DOHH2 (cell line): ENCODE measurements around the gene SLC5A6.

Experiments
- H3F3A ChIP-seq: fragments of 200-600 bp; sonication (generic), shearing (Covaris generic); 2 replicates; pipeline ENCODE4 v1.6.0; 2016; ENCODE audit warnings: antibody characterized with exemption, mild to moderate bottlenecking; ENCODE audit not compliant: control insufficient read depth, insufficient read depth
- H3K27ac ChIP-seq: fragments of 200-600 bp; sonication (generic); 2 replicates; pipeline ENCODE4 v1.5.1; 2014; ENCODE audit warnings: low read depth, mild to moderate bottlenecking, low read length, moderate library complexity
- H3K27me3 ChIP-seq: fragments of 200-600 bp; sonication (generic); 2 replicates; pipeline ENCODE4 v1.6.1; 2014; ENCODE audit warnings: mild to moderate bottlenecking, low read length, mixed read lengths; ENCODE audit not compliant: control insufficient read depth
- H3K36me3 ChIP-seq: fragments of 200-600 bp; sonication (generic); 2 replicates; pipeline ENCODE4 v1.6.1; 2014; ENCODE audit warnings: mild to moderate bottlenecking, low read length, moderate library complexity, mixed read lengths; ENCODE audit not compliant: control insufficient read depth
- H3K4me1 ChIP-seq: fragments of 200-600 bp; sonication (generic); 2 replicates; pipeline ENCODE4 v1.6.1; 2014; ENCODE audit warnings: mild to moderate bottlenecking, low read length, mixed read lengths; ENCODE audit not compliant: control insufficient read depth
- H3K4me2 ChIP-seq: fragments of 200-600 bp; sonication (generic); 2 replicates; pipeline ENCODE4 v1.6.0; 2014; ENCODE audit warnings: mild to moderate bottlenecking, low read length, moderate library complexity
- H3K4me3 ChIP-seq: fragments of 200-600 bp; sonication (generic); 2 replicates; pipeline ENCODE4 v1.5.1; 2014; ENCODE audit warnings: mild to moderate bottlenecking, low read length, mixed read lengths
- H3K79me2 ChIP-seq: fragments of 200-600 bp; sonication (generic); 2 replicates; pipeline ENCODE4 v1.6.1; 2014; ENCODE audit warnings: mild to moderate bottlenecking, low read length, mixed read lengths; ENCODE audit not compliant: control insufficient read depth
- H3K9me2 ChIP-seq: fragments of 200-600 bp; sonication (generic); replicated peaks from 2 replicates; pipeline ENCODE4 v1.6.1; 2014; ENCODE audit warnings: mild to moderate bottlenecking, low read length, mixed read lengths; ENCODE audit not compliant: control insufficient read depth
- H3K9me3 ChIP-seq: fragments of 200-600 bp; sonication (generic); 2 replicates; pipeline ENCODE4 v1.6.1; 2014; ENCODE audit warnings: antibody characterized with exemption, low read length, mixed read lengths; ENCODE audit not compliant: control insufficient read depth, insufficient read depth
- H4K20me1 ChIP-seq: fragments of 200-600 bp; sonication (generic); 2 replicates; pipeline ENCODE4 v1.6.0; 2014; ENCODE audit warnings: low read depth, mild to moderate bottlenecking, antibody characterized with exemption, low read length, moderate library complexity; ENCODE audit not compliant: control insufficient read depth, insufficient read depth
- EZH2phosphoT487 ChIP-seq: fragments of 200-600 bp; sonication (generic); IDR thresholded peaks from 2 replicates; pipeline ENCODE4 v1.6.1; 2017; ENCODE audit warnings: borderline replicate concordance, mild to moderate bottlenecking, antibody characterized with exemption, low read length, moderate library complexity, mixed read lengths
- TF ChIP-seq, protein P1 (sequence below): fragments of 200-600 bp; sonication (generic); IDR thresholded peaks from one replicate; pipeline ENCODE4 v1.5.1; 2014; ENCODE audit warnings: antibody characterized with exemption, mild to moderate bottlenecking, low read depth, low read length; ENCODE audit not compliant: poor library complexity, severe bottlenecking

The SLC5A6 gene

DNA sequence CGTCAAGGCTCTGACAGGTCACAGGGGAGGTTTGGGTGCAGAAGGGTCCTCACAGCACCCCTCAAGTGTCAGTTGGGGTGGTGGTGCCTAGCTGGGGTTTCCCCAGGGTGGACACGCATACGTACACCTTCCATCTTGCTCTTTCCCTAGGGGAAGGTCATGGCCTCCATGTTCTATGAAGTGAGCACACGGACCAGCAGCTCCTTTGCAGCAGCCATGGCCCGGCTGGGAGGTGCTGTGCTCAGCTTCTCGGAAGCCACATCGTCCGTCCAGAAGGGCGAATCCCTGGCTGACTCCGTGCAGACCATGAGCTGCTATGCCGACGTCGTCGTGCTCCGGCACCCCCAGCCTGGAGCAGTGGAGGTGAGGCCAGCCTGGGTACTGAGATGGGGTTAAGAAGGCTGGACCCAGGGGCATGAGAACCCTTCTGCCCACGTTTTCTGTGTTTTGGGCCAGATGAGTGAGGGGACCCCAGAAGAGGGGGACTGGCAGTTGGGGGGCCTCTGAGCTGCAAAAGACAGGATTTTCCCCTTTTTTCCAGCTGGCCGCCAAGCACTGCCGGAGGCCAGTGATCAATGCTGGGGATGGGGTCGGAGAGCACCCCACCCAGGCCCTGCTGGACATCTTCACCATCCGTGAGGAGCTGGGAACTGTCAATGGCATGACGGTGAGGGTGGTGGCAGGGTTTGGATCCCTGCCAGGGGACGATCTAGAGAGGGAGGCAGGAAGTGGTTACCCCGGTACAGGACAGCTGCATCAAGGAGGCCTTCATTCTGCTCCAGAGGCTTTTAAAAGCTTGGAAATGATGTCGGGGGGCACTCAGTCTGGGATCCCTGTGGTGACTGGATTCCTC, 29.9 kb upstream of the SLC5A6 start:
- Histone ChIP-seq H4K20me1 (no peaks in the 10 kb centered on the region), H3K4me1 (no peaks in the 10 kb centered on the region), H3F3A (peaks cover 3% of the 10 kb centered on the region; the same call in 1 of the 2 replicates), H3K27ac (no peak overlapping the region), H3K36me3 (peaks cover 70% of the 10 kb centered on the region), H3K4me3 (no peak overlapping the region), H3K4me2 (no peak overlapping the region), H3K79me2 (no peaks in the 10 kb centered on the region), H3K27me3 (no peaks in the 10 kb centered on the region), H3K9me3 (no peaks in the 10 kb centered on the region), H3K9me2 (no peaks in the 10 kb centered on the region)
- no peak for TF ChIP-seq EZH2phosphoT487
- TF ChIP-seq, protein P1, sequence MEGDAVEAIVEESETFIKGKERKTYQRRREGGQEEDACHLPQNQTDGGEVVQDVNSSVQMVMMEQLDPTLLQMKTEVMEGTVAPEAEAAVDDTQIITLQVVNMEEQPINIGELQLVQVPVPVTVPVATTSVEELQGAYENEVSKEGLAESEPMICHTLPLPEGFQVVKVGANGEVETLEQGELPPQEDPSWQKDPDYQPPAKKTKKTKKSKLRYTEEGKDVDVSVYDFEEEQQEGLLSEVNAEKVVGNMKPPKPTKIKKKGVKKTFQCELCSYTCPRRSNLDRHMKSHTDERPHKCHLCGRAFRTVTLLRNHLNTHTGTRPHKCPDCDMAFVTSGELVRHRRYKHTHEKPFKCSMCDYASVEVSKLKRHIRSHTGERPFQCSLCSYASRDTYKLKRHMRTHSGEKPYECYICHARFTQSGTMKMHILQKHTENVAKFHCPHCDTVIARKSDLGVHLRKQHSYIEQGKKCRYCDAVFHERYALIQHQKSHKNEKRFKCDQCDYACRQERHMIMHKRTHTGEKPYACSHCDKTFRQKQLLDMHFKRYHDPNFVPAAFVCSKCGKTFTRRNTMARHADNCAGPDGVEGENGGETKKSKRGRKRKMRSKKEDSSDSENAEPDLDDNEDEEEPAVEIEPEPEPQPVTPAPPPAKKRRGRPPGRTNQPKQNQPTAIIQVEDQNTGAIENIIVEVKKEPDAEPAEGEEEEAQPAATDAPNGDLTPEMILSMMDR: no peak

DNA sequence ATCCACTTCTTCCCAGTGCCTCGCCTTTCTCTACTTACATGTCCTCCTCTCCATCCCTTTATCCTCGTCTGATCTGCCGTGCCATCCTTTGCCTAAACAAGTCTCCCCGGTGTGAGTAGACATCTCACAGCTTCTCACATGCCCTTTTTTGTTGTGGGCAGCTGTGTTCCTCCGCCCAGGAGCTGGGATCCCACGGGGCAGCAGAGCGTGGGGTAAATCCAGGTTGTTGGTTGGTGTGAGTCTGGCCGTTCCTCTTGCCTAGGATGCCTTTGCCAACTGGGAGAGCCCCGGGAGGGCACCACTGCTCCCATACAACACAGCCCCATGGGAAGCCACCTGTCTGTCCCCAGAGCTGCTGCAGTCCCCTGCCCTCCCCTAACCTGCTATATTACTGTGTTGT, 28.3 kb upstream of the SLC5A6 start:
- TF ChIP-seq, protein P1: no peak
- TF ChIP-seq EZH2phosphoT487: no peak
- Histone ChIP-seq H3F3A (peaks cover 3% of the 10 kb centered on the region; the same call in 1 of the 2 replicates), H3K4me3 (no peak overlapping the region), H3K9me2 (no peaks in the 10 kb centered on the region), H3K9me3 (no peaks in the 10 kb centered on the region), H3K36me3 (peaks cover 83% of the 10 kb centered on the region), H3K27ac (no peak overlapping the region), H3K27me3 (no peaks in the 10 kb centered on the region), H3K4me1 (no peaks in the 10 kb centered on the region), H3K4me2 (no peak overlapping the region), H4K20me1 (no peaks in the 10 kb centered on the region), H3K79me2 (no peaks in the 10 kb centered on the region)

GRCh38 chr2:27238976-27239375, 26.9 kb upstream of the SLC5A6 start:
- no peaks in the 10 kb centered on the region for H3K79me2 ChIP-seq
- no peaks in the 10 kb centered on the region for H3K9me2 ChIP-seq
- H3K9me3 ChIP-seq: no peaks in the 10 kb centered on the region
- no peaks in the 10 kb centered on the region for H3K27me3 ChIP-seq
- no peak overlapping the region for H3K27ac ChIP-seq
- H3K36me3 ChIP-seq: peaks cover 91% of the 10 kb centered on the region
- no peaks in the 10 kb centered on the region for H3F3A ChIP-seq
- TF ChIP-seq, protein P1: no peak
- TF ChIP-seq EZH2phosphoT487: no peak
- no peak overlapping the region for H3K4me3 ChIP-seq
- H3K4me1 ChIP-seq: no peaks in the 10 kb centered on the region
- no peaks in the 10 kb centered on the region for H4K20me1 ChIP-seq
- H3K4me2 ChIP-seq: no peak overlapping the region
